Nephron progenitor cell (in vitro differentiated cells): ENCODE results near the gene AFAP1L2.

ENCODE experiments used
- DNase-seq: peaks from one replicate; pipeline ENCODE4 v3.0.0; 2021
- H3K27ac Mint-ChIP-seq: 2 replicates; pipeline ENCODE4 v1.8.0; 2021; ENCODE audit warnings: mild to moderate bottlenecking, moderate library complexity, mixed read lengths
- H3K27me3 Mint-ChIP-seq: 2 replicates; pipeline ENCODE4 v1.8.0; 2021; ENCODE audit warnings: mild to moderate bottlenecking, low read depth, mixed read lengths; ENCODE audit not compliant: poor library complexity
- H3K36me3 Mint-ChIP-seq: 2 replicates; pipeline ENCODE4 v1.8.0; 2021; ENCODE audit warnings: low read depth, mixed read lengths
- H3K4me1 Mint-ChIP-seq: 2 replicates; pipeline ENCODE4 v1.8.0; 2021; ENCODE audit warnings: mixed read lengths
- H3K4me3 Mint-ChIP-seq: 2 replicates; pipeline ENCODE4 v1.8.0; 2021; ENCODE audit warnings: mild to moderate bottlenecking, moderate library complexity, mixed read lengths
- H3K9me3 Mint-ChIP-seq: 2 replicates; pipeline ENCODE4 v1.8.0; 2021; ENCODE audit warnings: mild to moderate bottlenecking, moderate library complexity, mixed read lengths
- CTCF ChIP-seq: fragments of 200-600 bp; sonication (generic); IDR thresholded peaks from 2 replicates; pipeline ENCODE4 v1.5.0; 2021; ENCODE audit warnings: antibody characterized with exemption

AFAP1L2 gene

DNA sequence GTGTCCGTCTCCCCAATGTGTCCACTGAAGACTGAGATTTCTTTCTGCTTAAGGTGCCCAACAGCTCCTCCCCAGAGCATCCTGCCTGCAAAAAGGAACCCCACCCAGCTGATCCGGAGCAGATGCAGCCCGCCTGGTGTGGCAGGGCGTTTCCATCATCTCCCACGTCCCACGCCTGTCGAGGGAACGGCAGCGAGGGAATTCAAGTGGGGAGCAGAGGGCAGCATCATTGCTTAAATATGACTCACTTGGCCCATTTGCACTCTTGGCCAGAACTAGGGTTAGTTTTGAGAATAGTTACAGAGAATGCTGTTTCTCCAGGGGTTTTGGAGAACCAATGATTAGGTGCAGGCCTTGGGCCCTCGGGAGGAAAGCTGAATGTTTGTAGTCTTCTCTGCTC, 144.5 kb downstream of the AFAP1L2 start:
- H3K27me3 Mint-ChIP-seq: peaks cover 8% of the 10 kb centered on the region
- peaks cover 14% of the 10 kb centered on the region for H3K36me3 Mint-ChIP-seq
- TF ChIP-seq CTCF: no peak
- no peaks in the 10 kb centered on the region for H3K9me3 Mint-ChIP-seq
- H3K27ac Mint-ChIP-seq: peak overlapping the region; percentile 87
- H3K4me1 Mint-ChIP-seq: peaks cover 64% of the 10 kb centered on the region
- H3K4me3 Mint-ChIP-seq: peak overlapping the region; percentile 50
- no peak for DNase-seq

DNA sequence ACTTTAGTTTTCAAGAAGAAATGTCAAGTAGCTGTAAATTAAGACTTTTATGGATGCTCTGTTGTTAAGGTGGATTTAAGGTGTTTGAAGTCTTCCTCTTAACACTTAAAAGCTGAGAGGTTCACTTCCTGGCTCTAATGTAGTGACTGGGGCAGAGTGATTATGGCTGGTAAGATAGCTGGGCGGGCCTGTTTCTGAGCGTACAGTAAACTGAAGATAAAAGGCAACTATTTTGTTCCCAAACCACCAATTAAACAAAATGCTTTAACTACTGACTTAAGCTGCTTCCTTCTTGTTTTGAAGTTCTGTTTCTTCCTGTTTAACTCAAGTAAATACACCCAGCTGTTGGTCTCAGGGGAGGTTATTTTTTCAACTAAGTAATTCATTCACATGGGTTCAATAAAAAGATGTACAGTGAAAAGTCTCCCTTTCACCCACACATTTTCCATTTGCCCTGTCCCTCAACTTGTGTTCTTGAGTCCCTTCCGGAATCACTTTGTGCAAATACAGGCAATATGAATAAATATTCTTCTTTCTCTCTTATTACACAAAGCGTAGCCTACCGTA, 145.9 kb downstream of the AFAP1L2 start:
- H3K27me3 Mint-ChIP-seq: peaks cover 8% of the 10 kb centered on the region
- H3K4me3 Mint-ChIP-seq: peak overlapping the region; percentile 6
- H3K36me3 Mint-ChIP-seq: peaks cover 25% of the 10 kb centered on the region
- peaks cover 3% of the 10 kb centered on the region for H3K9me3 Mint-ChIP-seq
- H3K27ac Mint-ChIP-seq: peak overlapping the region; percentile 87
- no peak for TF ChIP-seq CTCF
- DNase-seq: no peak
- peaks cover 73% of the 10 kb centered on the region for H3K4me1 Mint-ChIP-seq

- H3K4me1 Mint-ChIP-seq: peaks cover 76% of the 10 kb centered on the region
- H3K27ac Mint-ChIP-seq: peak overlapping the region; percentile 87
- no peak for TF ChIP-seq CTCF
- H3K4me3 Mint-ChIP-seq: peak overlapping the region; percentile 24
- peaks cover 6% of the 10 kb centered on the region for H3K9me3 Mint-ChIP-seq
- no peak for DNase-seq
- peaks cover 27% of the 10 kb centered on the region for H3K36me3 Mint-ChIP-seq
- H3K27me3 Mint-ChIP-seq: peaks cover 8% of the 10 kb centered on the region
Measured at GRCh38 chr10:114257498-114257897, 146.8 kb downstream of the AFAP1L2 start.

DNA sequence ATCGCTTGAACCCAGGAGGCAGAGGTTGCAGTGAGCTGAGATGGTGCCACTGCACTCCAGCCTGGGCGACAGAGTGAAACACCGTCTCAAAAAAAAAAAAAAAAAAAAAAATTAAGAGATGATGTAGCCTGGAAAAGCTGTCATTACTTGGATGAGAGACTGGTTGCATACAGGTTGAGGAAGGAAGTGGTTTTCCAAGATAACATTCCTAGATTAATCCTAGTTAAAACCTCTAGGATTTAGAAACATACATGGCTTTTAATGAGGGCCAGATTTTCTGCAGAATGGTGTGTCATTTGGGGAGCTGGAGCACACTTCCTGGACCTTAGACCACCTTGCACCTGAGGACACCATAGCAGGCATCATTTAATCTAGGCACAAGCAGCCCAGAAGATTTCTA, 147.5 kb downstream of the AFAP1L2 start:
- peaks cover 80% of the 10 kb centered on the region for H3K4me1 Mint-ChIP-seq
- no peak for TF ChIP-seq CTCF
- H3K4me3 Mint-ChIP-seq: no peak overlapping the region
- DNase-seq: no peak
- H3K36me3 Mint-ChIP-seq: peaks cover 27% of the 10 kb centered on the region
- H3K27me3 Mint-ChIP-seq: peaks cover 8% of the 10 kb centered on the region
- peaks cover 6% of the 10 kb centered on the region for H3K9me3 Mint-ChIP-seq
- peak overlapping the region; percentile 87 for H3K27ac Mint-ChIP-seq

DNA sequence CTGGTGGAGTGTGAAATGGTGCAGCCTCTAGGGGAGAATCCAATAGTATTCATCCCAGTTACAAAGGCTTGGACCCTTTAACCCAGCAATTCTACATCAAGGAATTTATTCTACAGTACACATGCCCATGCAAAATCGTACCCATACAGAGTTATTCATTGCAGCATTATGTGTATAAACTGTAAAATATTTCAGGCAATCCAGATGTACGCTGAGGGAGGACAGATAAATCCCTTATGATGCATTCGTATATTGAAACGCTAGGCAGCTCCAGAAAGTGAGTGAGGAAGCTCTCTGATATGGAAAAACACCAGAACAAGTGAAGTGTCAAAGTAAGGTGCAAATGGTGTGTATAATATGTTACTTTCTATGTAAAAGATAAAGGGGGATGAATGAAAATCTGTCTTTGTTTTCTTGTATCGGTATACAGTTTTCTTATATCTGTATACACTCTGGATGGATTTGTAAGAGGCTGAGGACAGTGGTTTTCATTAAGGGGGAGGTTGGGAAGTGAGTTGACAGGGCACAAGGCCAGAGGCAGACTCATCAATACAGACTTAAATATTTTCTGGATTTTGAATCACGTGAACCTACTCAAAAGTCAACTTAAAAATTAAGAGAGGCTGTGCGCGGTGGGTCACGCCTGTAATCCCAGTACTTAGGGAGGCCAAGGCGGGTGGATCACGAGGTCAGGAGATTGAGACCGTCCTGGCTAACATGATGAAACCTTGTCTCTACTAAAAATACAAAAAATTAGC, 148.1 kb downstream of the AFAP1L2 start:
- peaks cover 6% of the 10 kb centered on the region for H3K9me3 Mint-ChIP-seq
- peaks cover 25% of the 10 kb centered on the region for H3K36me3 Mint-ChIP-seq
- peaks cover 8% of the 10 kb centered on the region for H3K27me3 Mint-ChIP-seq
- no peak for DNase-seq
- no peak for TF ChIP-seq CTCF
- no peak overlapping the region for H3K4me3 Mint-ChIP-seq
- H3K27ac Mint-ChIP-seq: peak overlapping the region; percentile 47
- peaks cover 80% of the 10 kb centered on the region for H3K4me1 Mint-ChIP-seq

DNA sequence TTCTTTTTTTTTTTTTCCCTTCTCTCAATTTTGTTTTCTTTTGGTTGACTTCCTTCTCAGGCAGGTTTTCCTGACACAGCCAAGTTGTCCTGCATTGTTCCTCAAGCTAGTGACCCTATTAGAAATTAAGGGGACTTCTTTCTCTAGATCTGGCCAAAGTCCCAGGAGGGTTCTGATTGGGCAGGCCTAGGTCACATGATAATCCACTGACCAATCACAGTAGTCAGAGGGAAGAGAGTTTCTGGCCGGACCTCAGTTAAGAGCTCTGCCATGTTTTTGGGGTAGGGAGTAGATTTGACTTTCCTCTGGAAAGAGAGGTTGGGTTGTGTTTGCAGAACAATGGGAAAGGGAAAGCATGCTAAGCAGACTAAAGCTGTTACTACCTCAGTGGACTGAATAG, 149.1 kb downstream of the AFAP1L2 start:
- Mint-ChIP-seq H3K27me3 (peaks cover 8% of the 10 kb centered on the region), H3K4me1 (peaks cover 79% of the 10 kb centered on the region), H3K27ac (peak overlapping the region; percentile 44), H3K36me3 (peaks cover 26% of the 10 kb centered on the region), H3K4me3 (no peak overlapping the region), H3K9me3 (peaks cover 6% of the 10 kb centered on the region)
- DNase-seq: no peak
- TF ChIP-seq CTCF: no peak
